GM12865 (cell line): ENCODE measurements around the gene NOXO1.

Experiments used
- DNase-seq: peaks from one replicate; pipeline ENCODE4 v3.0.0; 2010; ENCODE audit warnings: low read depth
- H3K4me3 ChIP-seq: 2 replicates; pipeline ENCODE4 v1.5.1; 2011; ENCODE audit warnings: mild to moderate bottlenecking, low read depth, low read length, control low read depth
- TF ChIP-seq, protein P1 (sequence below): IDR thresholded peaks from 2 replicates; pipeline ENCODE4 v1.5.1; 2011; ENCODE audit warnings: low read length, control low read depth, low read depth, inconsistent platforms; ENCODE audit not compliant: insufficient read depth; ENCODE audit errors: missing control alignments

Gene NOXO1

GRCh38 chr16:1997494-1998359, 16.5 kb upstream of the NOXO1 start:
- DNase-seq = no peak
- TF ChIP-seq, protein P1, sequence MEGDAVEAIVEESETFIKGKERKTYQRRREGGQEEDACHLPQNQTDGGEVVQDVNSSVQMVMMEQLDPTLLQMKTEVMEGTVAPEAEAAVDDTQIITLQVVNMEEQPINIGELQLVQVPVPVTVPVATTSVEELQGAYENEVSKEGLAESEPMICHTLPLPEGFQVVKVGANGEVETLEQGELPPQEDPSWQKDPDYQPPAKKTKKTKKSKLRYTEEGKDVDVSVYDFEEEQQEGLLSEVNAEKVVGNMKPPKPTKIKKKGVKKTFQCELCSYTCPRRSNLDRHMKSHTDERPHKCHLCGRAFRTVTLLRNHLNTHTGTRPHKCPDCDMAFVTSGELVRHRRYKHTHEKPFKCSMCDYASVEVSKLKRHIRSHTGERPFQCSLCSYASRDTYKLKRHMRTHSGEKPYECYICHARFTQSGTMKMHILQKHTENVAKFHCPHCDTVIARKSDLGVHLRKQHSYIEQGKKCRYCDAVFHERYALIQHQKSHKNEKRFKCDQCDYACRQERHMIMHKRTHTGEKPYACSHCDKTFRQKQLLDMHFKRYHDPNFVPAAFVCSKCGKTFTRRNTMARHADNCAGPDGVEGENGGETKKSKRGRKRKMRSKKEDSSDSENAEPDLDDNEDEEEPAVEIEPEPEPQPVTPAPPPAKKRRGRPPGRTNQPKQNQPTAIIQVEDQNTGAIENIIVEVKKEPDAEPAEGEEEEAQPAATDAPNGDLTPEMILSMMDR = no peak
- no peak overlapping the region for H3K4me3 ChIP-seq

DNA sequence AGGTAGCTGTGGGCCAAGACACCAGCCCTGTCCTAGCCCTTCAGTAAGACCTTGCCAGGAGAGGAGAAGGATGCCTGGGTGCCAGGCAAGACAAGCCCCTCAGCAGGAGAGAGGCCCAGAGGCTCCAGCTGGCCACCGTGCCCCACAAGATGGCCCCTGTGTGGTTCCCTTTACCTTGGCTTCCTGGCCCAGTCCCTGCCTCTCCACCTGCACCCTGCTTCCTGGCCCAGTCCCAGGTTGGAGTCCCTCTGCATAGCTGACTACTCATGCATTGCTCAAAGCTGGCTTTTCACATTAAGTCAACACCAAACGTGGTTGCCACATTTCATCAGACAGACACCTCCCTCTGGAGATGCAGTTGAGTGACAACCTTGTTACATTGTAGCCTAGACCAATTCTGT, 12.5 kb upstream of the NOXO1 start:
- no peak for DNase-seq
- no peak overlapping the region for H3K4me3 ChIP-seq
- TF ChIP-seq, protein P1 = no peak

DNA sequence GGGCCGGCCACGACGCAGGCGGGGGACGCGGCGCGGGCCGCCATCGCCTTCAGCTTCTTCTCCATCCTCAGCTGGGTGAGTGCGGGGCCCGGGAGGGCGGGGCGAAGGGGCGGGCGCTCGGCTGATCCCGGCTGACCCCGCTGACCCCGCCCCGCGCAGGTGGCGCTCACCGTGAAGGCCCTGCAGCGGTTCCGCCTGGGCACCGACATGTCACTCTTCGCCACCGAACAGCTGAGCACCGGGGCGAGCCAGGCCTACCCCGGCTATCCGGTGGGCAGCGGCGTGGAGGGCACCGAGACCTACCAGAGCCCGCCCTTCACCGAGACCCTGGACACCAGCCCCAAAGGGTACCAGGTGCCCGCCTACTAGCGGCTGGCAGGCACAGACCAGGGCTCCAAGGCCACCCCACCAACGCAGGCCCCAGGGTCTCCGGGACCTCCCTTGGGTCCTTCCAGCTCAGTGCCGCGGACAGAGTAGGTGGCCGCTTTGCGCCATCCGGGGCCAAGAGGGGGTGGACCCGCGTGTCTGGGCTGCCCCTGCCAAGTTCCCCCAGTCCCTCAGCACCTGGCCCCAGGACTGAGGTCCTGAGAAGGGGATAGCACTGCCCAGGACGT, 11.5 kb upstream of the NOXO1 start:
- no peak overlapping the region for H3K4me3 ChIP-seq
- TF ChIP-seq, protein P1 = no peak
- no peak for DNase-seq

GRCh38 chr16:1991948-1992703, 10.9 kb upstream of the NOXO1 start:
- TF ChIP-seq, protein P1 = no peak
- DNase-seq = peak; percentile 97
- H3K4me3 ChIP-seq = peak overlapping the region; percentile 76

DNA sequence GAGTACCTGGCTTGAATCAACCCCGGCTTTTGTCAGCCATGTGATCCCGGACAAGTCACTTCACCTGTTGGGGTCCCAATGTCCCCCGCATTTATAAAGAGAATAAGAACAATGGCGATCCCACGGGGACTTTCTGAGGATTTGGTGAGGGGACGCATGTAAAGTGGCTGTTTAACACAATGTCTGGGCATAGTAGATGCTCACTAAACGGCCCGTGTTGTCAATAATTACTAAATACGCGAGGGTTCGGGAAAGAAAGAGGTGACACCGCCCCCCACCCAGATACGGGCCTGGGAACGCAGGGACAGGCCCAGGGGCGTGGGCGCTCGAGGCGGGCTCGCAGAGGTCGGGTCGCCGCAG, 10.3 kb upstream of the NOXO1 start:
- TF ChIP-seq, protein P1 = no peak
- peak overlapping the region; percentile 76 for H3K4me3 ChIP-seq
- no peak for DNase-seq

- H3K4me3 ChIP-seq = peak overlapping the region; percentile 76
- DNase-seq = peak; percentile 91
- TF ChIP-seq, protein P1 = no peak
Measured at GRCh38 chr16:1991135-1991551, 9.9 kb upstream of the NOXO1 start.
